Endothelial cell of umbilical vein (primary cell): Measurements from ENCODE around the gene GRAPL. TPM values are rescaled to one million over a fixed set of nuclear protein-coding genes. Genes with fewer than 3 reads are reported as not detected.
A peak's percentile ranks its signal among the peaks of the same experiment; 100 is the strongest.
"Not testable (repeated sequence)": the region's sequence is repeated elsewhere in the genome, so short reads cannot be mapped to it uniquely, and the experiment has no call there.

Experiments used
- BruUV-seq: library from RNA; stranded (reverse); fragments of 400-500 nt; replicated peaks from 2 replicates; lab custom pipeline; 2021; lab: Mats Ljungman, UMichigan
- CTCF ChIA-PET: fragments of 300-600, 350-600 bp; sonication (Branson Sonifier 250); formaldehyde crosslinking; loops from one replicate; lab custom pipeline; 2021; ENCODE audit warnings: antibody characterized with exemption, inconsistent platforms; lab: Charles Lee
- POLR2A ChIA-PET: fragments of 300-600, 350-600 bp; sonication (Branson Sonifier 250); formaldehyde crosslinking; loops from one replicate; lab custom pipeline; 2021; ENCODE audit warnings: antibody characterized with exemption, inconsistent platforms; lab: Charles Lee
- DNase-seq: peaks from one replicate; pipeline ENCODE4 v3.0.0-alpha.2; 2011; ENCODE audit warnings: low read depth, low spot score
- FAIRE-seq: peaks from 2 replicates; lab custom pipeline; 2011; peaks lifted over from hg19 to GRCh38; lab: Jason Lieb, UNC
- H2AFZ ChIP-seq: 2 replicates; pipeline ENCODE4 v1.6.0; 2012; ENCODE audit warnings: low read depth, low read length, control low read depth, inconsistent platforms
- H3K27ac ChIP-seq: 2 replicates; pipeline ENCODE4 v1.5.1; 2011; ENCODE audit warnings: low read depth, mild to moderate bottlenecking, control low read depth, low read length, moderate library complexity; ENCODE audit not compliant: insufficient read depth
- H3K27me3 ChIP-seq, 2 experiments: 2 replicates each; pipeline versions ENCODE4 v1.6.0 to v1.6.1; 2011; ENCODE audit warnings: low read length in 2 of 2, mixed read lengths in 1 of 2; ENCODE audit not compliant: control insufficient read depth in 2 of 2, insufficient read depth in 2 of 2
- H3K36me3 ChIP-seq, 2 experiments: 2 replicates in 1 of 2; 3 replicates in 1 of 2; pipeline ENCODE4 v1.5.1; 2011; ENCODE audit warnings: low read length in 2 of 2, mild to moderate bottlenecking in 1 of 2, moderate library complexity in 1 of 2; ENCODE audit not compliant: control insufficient read depth in 2 of 2, insufficient read depth in 2 of 2; ENCODE audit errors: extremely low read depth in 1 of 2
- H3K4me1 ChIP-seq: 3 replicates; pipeline ENCODE4 v1.5.1; 2011; ENCODE audit warnings: mild to moderate bottlenecking, low read length; ENCODE audit not compliant: control insufficient read depth, insufficient read depth; ENCODE audit errors: extremely low read depth
- H3K4me2 ChIP-seq: 2 replicates; pipeline ENCODE4 v1.6.1; 2011; ENCODE audit warnings: low read length, control low read depth, mixed read lengths; ENCODE audit not compliant: insufficient read depth
- H3K4me3 ChIP-seq, 3 experiments: fragments of 200-600 bp in 1 of 3; sonication (generic), shearing (Covaris generic) in 1 of 3; replicated peaks in 1 of 3; 2 replicates each; pipeline ENCODE4 v1.5.1; 2011 to 2016; ENCODE audit warnings: control low read depth in 3 of 3, low read length in 3 of 3, mild to moderate bottlenecking in 2 of 3, inconsistent platforms in 1 of 3, low read depth in 1 of 3, moderate library complexity in 1 of 3; ENCODE audit not compliant: insufficient read depth in 1 of 3
- H3K79me2 ChIP-seq: 2 replicates; pipeline ENCODE4 v1.6.0; 2012; ENCODE audit warnings: low read length, inconsistent platforms; ENCODE audit not compliant: control insufficient read depth, insufficient read depth
- H3K9ac ChIP-seq: replicated peaks from 2 replicates; pipeline ENCODE3; 2011; ENCODE audit warnings: low read length, control low read depth; ENCODE audit not compliant: insufficient read depth; ENCODE audit errors: extremely low read depth
- H3K9me1 ChIP-seq: replicated peaks from 3 replicates; pipeline ENCODE4 v1.6.0; 2011; ENCODE audit warnings: mild to moderate bottlenecking, low read length; ENCODE audit not compliant: control insufficient read depth, insufficient read depth; ENCODE audit errors: extremely low read depth
- H3K9me3 ChIP-seq: replicated peaks from 2 replicates; pipeline ENCODE4 v1.5.1; 2012; ENCODE audit warnings: low read length, inconsistent platforms; ENCODE audit not compliant: control insufficient read depth, insufficient read depth
- H4K20me1 ChIP-seq: replicated peaks from 2 replicates; pipeline ENCODE3; 2011; ENCODE audit warnings: mild to moderate bottlenecking, low read length; ENCODE audit not compliant: control insufficient read depth, insufficient read depth; ENCODE audit errors: extremely low read depth
- dilution Hi-C: fragments of 300-500 bp; cut with MboI; formaldehyde crosslinking; loops from one replicate; pipeline ENCODE4 v1.15.0; 2019; ENCODE audit warnings: low sequenced_read_pairs; ENCODE audit not compliant: extremely low pct_ligation_motif_present
- intact Hi-C: fragments of 100-400 bp; cut with micrococcal nuclease; formaldehyde crosslinking; loops from one replicate; pipeline ENCODE4 v1.10.0; 2022
- polyA plus RNA-seq, 4 experiments: library from polyadenylated mRNA; depleted of rRNA in 3 of 4; stranded (reverse) in 3 of 4; unstranded in 1 of 4; fragments of >200 nt; gene quantifications; 2 replicates each; pipeline versions ENCODE4 v1.2.1 to v1.2.3, GENCODE V29; 2011 to 2012; ENCODE audit warnings: missing spikeins in 1 of 4
- total RNA-seq: library from RNA; stranded (reverse); gene quantifications from 2 replicates; pipeline ENCODE4 v1.2.3, GENCODE V29; 2021

The GRAPL gene
- total and polyA plus RNA-seq, 2 donors (not counting 3 experiments of a cell fraction or from before 2014, with no cell fraction given), result 22.8 to 55.1 TPM

DNA sequence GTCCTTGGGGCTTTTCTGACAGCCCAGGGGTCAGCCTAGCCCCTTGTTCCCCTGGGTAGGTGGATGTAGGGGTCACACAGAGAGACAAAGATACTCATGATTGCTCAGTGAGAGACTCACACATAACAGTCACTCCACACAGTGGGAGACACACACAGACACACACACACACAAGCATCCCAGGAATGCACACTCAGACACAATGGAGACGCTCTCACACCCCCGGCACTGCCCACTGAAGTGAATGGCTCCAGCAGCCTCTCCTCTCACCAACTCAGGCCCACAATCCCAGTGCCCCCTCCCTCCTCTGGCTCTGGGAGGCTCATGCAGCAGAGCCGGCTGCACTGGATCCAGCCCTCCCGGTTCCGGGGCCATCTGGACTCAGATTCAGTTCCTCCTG is 17.0 kb downstream of the GRAPL start:
- H3K4me1 ChIP-seq, H3K9me1 ChIP-seq, H2AFZ ChIP-seq, H3K4me3 ChIP-seq, H3K36me3 ChIP-seq, BruUV-seq, H3K79me2 ChIP-seq, H3K27ac ChIP-seq, H3K27me3 ChIP-seq, CTCF ChIA-PET, H3K4me2 ChIP-seq, H3K9me3 ChIP-seq, H4K20me1 ChIP-seq, dilution Hi-C loops, H3K9ac ChIP-seq, intact Hi-C loops, DNase-seq, POLR2A ChIA-PET: not testable (repeated sequence)
- peak; percentile 67 for FAIRE-seq

DNA sequence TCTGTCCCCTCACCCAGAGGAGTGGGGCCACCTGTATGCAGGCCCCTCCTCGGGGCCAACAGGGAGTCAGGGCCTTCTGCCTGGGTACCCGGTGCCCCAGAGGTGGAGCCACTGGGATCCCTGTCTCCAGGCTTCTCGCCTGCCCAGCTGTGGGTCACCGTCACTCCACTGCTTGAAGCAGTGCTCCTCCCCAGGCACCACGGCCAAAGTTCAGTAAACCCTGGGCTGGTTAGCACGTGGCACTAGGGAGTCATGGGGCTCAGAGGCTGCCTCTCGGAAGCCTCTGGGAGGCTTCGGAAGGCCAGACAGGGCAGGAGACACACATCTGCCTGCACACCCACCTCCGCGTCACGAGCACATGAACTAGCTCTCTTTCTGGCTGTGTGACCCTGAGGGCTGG is 18.1 kb downstream of the GRAPL start:
- H2AFZ ChIP-seq, DNase-seq, BruUV-seq, H3K9ac ChIP-seq, H3K79me2 ChIP-seq, H3K4me2 ChIP-seq, POLR2A ChIA-PET, H3K27ac ChIP-seq, H4K20me1 ChIP-seq, H3K4me3 ChIP-seq, H3K4me1 ChIP-seq, FAIRE-seq, dilution Hi-C loops, H3K9me1 ChIP-seq, H3K27me3 ChIP-seq, H3K9me3 ChIP-seq, intact Hi-C loops, H3K36me3 ChIP-seq, CTCF ChIA-PET: not testable (repeated sequence)

DNA sequence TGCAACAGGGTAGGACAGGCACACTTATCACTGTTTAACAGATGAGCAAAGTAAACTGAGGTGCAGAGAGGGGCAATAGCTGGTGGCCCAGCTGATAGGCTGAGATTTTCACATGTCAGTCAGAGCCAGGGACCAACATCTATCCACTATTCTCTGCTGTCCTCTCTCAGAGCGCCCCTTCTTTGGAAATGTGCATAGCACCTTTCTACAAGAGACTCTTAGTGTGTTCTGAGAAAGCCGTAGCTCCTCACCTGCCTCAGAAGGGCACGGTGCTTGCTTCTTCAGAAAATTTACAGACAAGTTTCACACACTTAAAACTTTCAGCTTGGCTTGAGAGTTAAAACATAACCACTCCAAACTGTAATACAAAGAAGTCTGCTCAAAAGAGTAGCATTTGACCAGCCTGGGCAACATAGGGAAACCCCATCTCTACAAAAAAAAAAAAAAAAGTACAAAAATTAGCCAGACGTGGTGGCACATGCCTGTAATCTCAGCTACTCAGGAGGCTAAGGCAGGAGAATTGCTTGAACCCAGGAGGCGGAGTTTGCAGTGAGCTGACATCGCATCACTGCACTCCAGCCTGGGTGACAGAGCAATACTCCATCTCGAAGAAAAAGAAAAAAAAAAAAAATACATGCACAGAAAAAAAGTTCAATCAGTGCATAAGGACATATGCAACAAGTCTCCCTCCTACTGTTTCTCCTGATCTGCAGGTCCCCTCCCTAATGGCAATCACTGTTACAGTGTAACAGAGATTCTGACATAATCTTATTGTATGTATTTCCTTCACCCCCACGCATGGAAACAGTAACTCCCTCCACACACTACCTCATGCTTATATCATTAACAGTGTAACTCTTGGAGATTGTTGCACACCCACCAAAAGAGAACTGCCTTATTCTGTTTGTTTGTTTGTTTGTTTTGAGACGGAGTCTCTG is 23.6 kb downstream of the GRAPL start:
- DNase-seq, H3K9me1 ChIP-seq, POLR2A ChIA-PET, intact Hi-C loops, H3K4me1 ChIP-seq, H3K4me2 ChIP-seq, H2AFZ ChIP-seq, FAIRE-seq, H3K9ac ChIP-seq, H4K20me1 ChIP-seq, H3K36me3 ChIP-seq, H3K4me3 ChIP-seq, dilution Hi-C loops, H3K9me3 ChIP-seq, CTCF ChIA-PET, H3K79me2 ChIP-seq, H3K27ac ChIP-seq, H3K27me3 ChIP-seq: not testable (repeated sequence)
- TSS peak; percentile 7 for BruUV-seq

DNA sequence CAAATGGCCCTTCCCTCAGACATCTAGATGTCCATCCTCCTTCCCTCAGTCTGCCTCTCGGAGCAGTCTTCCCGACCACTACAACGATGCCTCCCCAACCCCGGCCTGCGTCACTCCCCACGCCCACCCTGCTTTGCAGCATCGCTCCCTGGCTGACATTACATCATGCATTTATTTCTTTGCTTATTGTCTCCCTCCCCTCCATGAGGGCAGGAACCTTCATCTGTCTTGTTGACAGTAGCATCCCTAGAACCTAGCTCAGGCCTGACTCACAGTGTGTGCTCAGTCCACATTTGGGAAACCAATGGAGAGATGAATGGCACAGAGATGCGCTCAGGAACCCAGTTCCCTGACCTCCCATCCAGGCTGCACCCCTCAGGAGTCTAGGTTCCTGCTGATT is 30.2 kb downstream of the GRAPL start:
- H3K79me2 ChIP-seq, H3K9me1 ChIP-seq, intact Hi-C loops, H3K27me3 ChIP-seq, H3K9ac ChIP-seq, dilution Hi-C loops, H3K4me1 ChIP-seq, H4K20me1 ChIP-seq, DNase-seq, H3K4me2 ChIP-seq, H3K27ac ChIP-seq, H2AFZ ChIP-seq, H3K4me3 ChIP-seq, H3K9me3 ChIP-seq, CTCF ChIA-PET, POLR2A ChIA-PET, FAIRE-seq, H3K36me3 ChIP-seq, BruUV-seq: not testable (repeated sequence)
